HG03045 (cell line): Measurements from ENCODE around the gene PDZD2.
"Not testable (repeated sequence)": the region's sequence is repeated elsewhere in the genome, so short reads cannot be mapped to it uniquely, and the experiment has no call there.

Source experiments
- ATAC-seq: cut with Tn5 transposase; IDR thresholded peaks from one replicate; pipeline ENCODE4 v1.9.1; 2021; ENCODE audit warnings: mild to moderate bottlenecking, moderate library complexity; ENCODE audit not compliant: unreplicated experiment

PDZD2 gene

GRCh38 chr5:31638748-31639418 is at the start of gene PDZD2:
PDZD2 (plus strand) TSS chr5:31639131.
- peak; percentile 71 for ATAC-seq

GRCh38 chr5:31593665-31594064 is 45.3 kb upstream of the PDZD2 start:
- no peak for ATAC-seq

DNA sequence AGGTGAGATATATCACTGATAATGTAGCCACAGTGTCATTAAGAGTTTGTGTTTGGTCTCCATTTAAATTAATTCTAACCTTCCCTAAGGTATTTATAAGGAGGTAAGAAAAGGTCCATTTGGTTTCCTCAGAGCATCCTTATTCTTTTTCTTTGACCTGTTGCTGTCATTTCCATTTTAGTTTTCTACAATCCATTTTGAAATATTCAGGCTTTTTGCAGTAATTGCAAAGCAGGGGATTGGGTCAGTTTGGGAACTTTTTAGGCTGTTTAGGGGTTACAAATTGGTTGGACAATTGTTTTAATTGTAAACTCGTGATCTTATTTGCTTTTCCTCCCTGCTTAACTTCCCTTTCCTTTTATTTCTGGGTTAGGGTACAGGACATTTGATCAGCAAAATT is 42.6 kb upstream of the PDZD2 start:
- no peak for ATAC-seq

DNA sequence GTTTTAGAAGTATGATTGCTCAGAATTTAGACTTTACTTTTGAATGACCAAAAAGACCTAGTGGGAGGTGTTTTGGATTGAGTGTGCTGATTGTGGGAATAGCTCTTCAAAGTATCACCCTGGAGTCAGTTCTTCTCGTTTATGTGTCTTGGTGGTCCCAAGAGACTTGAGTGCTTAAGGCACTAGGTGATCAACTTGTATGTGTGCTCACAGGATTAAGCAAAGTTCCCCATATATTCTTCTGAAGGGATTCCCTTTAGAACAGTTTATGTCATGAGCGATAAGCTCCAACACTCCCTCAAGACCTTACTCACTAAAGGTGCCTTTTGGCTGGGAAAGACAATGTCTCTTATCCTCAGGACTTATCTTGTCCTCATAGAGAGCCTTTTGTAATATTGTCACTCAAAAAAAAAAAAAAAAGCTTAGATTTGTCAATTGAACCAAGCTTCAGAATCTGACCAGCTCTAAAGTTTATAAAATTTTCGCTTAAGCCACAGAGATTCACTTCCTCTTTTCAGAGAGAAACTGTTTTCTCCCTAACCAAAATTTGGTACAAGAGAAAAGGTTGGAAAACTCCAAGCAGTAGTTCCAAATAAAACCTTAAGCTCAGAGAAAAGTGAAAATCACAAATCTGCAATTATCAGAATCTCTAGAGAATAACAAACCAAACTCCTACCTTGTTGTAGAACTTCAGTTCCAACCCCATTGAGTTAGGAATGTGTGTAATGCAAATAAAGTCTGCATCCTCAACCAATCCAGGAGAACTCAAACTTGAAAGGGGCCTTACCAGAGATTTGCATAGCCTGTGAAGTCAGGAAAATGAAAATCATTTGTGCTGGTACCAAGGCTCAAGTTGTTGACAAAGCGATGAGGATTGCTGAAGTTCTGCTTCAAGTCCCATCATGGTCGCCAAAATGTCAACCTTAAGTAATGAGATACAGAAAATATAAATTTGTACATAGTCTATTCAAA is 40.0 kb upstream of the PDZD2 start:
- ATAC-seq: no peak

GRCh38 chr5:31602305-31602704 is 36.6 kb upstream of the PDZD2 start:
- ATAC-seq: not testable (repeated sequence)

- ATAC-seq: no peak
These were observed 34.7 kb upstream of the PDZD2 start for GRCh38 chr5:31604240-31604639.

- no peak for ATAC-seq
These were observed 34.3 kb upstream of the PDZD2 start for GRCh38 chr5:31604644-31605043.

DNA sequence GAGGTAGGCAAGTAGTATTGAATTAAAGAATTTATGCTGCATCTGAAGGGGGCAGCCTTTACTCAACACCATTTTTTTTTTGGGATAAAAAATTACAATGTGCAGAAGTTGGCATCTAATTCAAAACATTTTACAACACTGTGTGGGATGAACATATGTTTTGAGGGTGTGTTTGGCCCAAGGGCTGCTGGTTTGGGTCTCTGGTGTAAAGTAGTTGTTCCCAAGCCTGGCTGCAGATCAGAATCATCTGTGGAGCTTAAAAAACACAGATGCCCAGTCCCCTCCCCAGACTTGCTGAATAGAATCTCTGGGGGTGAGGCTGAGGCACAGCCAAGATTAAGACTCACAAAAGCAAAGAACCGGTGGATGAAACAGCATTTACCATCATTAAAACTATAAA is 33.0 kb upstream of the PDZD2 start:
- ATAC-seq: no peak

GRCh38 chr5:31607546-31607945 is 31.4 kb upstream of the PDZD2 start:
- no peak for ATAC-seq

DNA sequence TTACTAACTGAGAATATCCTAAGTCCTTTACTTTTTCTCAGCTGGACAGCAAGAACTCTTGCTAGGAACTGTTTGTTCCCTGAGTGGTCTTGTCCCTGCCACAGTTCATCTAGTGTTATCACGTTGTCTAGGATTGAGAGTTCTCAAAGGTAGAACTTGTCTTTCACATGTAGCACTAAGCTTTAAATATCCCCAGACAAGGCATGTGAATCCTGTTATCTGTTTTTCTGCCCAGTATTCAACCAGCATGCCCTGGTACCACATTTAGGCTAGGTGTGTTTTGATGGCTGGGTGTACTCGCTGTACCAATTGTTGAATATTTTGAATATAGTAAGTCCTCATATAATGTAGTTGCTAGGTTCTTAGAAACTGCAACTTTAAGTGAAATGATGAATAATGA is 27.9 kb upstream of the PDZD2 start:
- no peak for ATAC-seq

DNA sequence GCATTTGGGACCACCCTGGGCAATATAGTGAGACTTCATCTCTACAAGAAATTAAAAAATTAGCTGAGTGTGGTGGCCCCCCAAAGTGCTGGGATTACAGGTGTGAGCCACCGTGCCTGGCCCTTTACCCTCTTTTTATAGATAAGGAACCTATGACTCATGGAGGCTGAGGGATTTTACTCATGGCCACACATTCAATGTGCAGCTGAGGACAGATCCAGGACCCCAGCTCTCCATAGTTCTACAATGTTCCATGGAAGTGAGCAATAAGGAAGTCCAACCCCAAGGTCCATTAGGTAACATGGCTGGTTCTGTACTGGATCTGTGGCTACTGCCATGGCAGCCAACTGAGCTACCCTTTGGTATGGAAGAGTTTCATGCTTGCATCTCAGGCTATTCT is 25.3 kb upstream of the PDZD2 start:
- no peak for ATAC-seq

DNA sequence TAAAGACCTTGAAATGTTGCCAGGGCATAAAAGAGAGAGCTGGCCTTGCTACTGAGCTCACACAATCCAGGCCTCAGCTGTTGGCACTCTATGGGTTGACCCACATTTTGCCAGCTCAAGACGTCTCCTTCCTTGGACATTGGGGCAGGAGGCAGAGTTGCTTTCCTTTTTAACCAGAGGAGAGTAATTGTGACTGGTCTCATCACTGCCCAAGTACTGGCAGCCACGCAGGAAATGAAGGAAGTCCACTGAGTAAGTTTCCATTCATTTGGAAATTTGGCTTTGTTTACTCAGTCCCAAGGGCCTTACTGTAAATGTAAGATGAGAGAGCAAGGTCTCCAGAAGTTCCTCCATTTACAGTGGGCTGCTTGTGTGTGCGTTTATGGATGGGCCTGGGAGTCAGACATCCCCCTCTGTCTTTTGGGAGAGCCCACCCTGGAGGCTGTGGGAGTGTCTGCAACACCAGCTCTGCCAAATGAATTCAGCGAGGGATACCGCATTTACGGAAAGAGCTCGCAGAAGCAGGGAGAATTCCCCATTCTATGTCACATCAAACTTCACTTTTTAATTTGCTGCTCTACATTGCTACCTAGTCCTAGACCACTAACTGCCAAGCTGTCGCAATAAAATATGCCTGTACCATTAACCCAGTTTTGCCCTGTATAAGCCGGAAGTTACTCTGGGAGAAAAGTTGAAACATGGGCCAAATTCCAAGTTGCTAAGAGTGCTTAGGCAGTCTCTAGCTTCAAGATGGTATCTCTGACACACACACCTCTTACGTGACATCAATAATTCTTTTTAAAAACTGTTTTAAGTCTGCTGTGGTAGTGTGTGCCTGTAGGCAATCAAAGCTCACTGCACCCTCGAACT is 24.5 kb upstream of the PDZD2 start:
- ATAC-seq: no peak

GRCh38 chr5:31617867-31618266 is 21.1 kb upstream of the PDZD2 start:
- ATAC-seq: no peak

DNA sequence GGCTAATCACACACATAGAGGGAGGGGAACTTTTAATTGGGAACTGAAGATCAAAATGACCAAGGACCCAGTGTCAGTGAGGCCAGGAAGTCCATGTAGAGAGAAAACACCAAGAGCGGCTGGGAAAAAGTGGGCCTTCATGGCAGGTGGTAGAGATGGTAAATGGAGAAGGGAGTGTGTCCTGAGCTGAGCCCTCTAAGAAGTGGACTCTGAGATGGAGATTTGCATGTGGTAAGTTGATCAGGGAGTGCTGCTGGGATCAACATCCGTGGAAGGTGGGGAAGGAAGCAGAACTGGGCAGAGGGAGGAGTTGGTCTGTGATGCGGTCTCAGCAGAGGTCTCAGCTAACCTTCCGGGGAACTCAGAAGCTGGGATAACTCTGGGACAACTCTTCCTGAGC is 18.9 kb upstream of the PDZD2 start:
- ATAC-seq: no peak

DNA sequence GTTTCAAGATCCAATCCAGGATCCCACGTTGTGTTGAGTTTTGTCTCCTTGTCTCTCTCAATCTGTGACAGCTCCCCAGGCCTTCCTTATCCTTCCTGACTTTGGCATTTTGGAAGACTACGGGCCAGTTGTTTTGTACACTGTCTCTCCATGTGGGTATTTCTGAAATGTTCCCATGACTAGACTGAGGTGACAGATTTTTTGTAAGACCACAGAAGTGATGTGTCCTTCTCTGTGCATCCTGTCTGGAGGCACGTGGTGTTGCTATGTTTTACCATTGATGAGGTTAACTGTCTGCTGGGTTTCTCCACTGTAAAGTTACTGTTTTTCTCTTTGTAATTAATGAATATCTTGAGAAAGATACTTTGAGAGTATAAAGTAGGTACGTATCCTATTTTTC is 15.7 kb upstream of the PDZD2 start:
- ATAC-seq: no peak

DNA sequence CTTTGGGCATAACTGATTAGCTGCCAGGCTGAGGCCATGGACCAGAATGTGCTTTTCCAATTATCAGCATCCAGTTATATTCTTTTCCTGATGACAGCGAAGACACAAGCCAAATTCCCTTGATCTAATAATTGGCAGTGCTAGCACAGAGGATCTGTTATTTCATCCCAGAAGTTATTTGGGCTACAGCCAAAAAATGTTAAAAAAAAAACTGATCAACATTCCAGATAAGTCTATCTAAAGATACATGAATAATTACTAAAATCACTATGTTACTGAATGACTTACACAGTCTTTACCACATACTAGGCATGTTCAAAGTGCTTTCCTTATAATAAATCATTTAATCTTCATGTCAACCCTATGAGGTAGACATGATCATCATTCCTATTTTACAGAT is 13.5 kb upstream of the PDZD2 start:
- no peak for ATAC-seq

DNA sequence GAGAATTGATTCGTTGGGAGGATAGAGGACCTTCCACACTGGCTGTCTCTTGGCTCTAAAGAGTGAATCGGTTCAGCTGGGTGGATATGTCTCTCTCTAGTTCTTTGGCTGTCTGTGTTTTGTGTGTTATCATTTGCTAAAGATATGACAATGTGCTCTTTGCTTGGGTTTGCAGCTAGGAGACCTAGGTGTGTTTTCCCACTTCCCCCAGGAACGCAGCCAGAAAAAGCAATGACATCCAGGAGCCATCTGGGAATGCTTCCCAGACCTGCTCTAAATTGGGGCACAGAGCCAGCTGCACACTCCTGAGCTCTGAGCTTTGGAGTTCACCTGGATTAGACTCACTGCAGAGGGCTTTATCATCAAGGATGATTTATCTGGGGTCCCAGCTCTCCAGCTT is 12.8 kb upstream of the PDZD2 start:
- ATAC-seq: no peak

DNA sequence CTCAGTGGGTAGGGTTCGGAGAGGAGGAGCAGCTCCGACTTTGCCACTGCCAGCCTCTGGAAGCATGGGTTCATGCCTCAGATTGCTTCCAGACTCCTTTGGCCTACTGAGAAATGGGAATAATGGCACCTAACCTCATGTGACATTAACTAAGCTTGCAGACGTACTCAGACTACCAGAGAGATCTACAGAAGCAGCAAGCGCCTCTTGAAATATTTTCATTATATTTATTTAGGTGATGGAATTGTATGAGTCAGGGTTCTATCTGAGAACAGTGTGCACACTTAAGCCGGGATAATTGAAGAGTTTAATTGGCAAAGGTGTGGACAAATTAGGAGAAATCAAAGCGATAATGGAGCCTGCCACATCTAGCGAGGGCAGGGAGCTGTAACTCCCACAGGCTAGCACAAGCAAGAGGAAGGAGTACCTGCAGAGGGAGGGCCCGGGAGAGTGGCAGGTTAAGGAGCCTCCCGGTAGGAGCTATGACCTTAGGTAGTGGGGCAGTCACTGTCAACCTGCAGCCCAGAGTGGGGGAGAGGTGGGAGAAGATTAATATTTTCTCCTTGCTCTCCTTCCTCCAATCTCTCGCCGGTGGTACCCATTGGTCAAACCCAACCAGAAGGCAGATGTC is 12.2 kb upstream of the PDZD2 start:
- no peak for ATAC-seq

- no peak for ATAC-seq
These were observed 8.0 kb upstream of the PDZD2 start for GRCh38 chr5:31630931-31631330.

DNA sequence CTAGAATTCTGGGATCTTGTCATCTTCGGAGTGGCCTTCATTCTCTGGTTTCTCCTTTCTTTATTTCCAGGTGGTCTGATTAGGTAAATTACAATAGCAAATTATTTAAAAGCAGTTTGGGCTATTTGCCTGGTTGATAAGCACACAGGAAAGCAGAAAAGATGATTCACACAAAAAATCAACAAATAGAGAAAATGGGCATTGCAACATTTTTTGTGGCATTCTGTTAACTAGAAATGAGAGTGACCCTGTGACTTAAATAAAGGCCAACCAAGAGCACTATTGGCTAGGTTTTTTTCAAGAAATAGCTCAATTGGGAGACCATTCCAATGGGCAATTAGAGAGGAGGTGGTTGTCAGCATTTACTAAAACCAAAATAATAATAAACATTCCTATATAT is 6.5 kb upstream of the PDZD2 start:
- no peak for ATAC-seq

- no peak for ATAC-seq
These were observed 3.5 kb upstream of the PDZD2 start for GRCh38 chr5:31635446-31635845.
